Common myeloid progenitor, CD34-positive (primary cell): ENCODE results near the gene SIRT7.

Experiments used
- CTCF ChIA-PET: fragments of 350-600 bp; sonication (Branson Sonifier 250); formaldehyde crosslinking; loops from one replicate; lab custom pipeline; 2021; ENCODE audit warnings: antibody characterized with exemption; lab: Charles Lee
- POLR2A ChIA-PET: fragments of 350-600 bp; sonication (Branson Sonifier 250); formaldehyde crosslinking; loops from one replicate; lab custom pipeline; 2021; ENCODE audit warnings: antibody characterized with exemption; lab: Charles Lee
- DNase-seq, 3 donors: peaks; one replicate each; pipeline versions ENCODE4 v3.0.0 to v3.0.0-alpha.2; 2013
- H3K27ac ChIP-seq, 2 experiments: 1 replicate in 1 of 2; 2 replicates in 1 of 2; pipeline ENCODE4 v1.7.0; 2013; ENCODE audit warnings: inconsistent platforms in 2 of 2, low read length in 2 of 2, mild to moderate bottlenecking in 2 of 2, low read depth in 1 of 2, moderate library complexity in 1 of 2; ENCODE audit not compliant: severe bottlenecking in 2 of 2, insufficient read depth in 1 of 2, poor library complexity in 1 of 2
- H3K27me3 ChIP-seq, 5 experiments: replicated peaks in 2 of 5; 1 replicate in 3 of 5; 2 replicates in 2 of 5; pipeline versions ENCODE4 v1.6.1 to v1.7.0; 2013; ENCODE audit warnings: low read length in 4 of 5, mild to moderate bottlenecking in 2 of 5, moderate library complexity in 2 of 5, inconsistent platforms in 1 of 5; ENCODE audit not compliant: insufficient read depth in 5 of 5, control insufficient read depth in 4 of 5
- H3K36me3 ChIP-seq, 4 experiments: 1 replicate in 2 of 4; 2 replicates in 2 of 4; pipeline versions ENCODE4 v1.6.1 to v1.7.0; 2013; ENCODE audit warnings: low read length in 3 of 4, control low read depth in 1 of 4, mild to moderate bottlenecking in 1 of 4; ENCODE audit not compliant: control insufficient read depth in 4 of 4, insufficient read depth in 4 of 4
- H3K4me1 ChIP-seq, 4 experiments: 1 replicate in 3 of 4; 2 replicates in 1 of 4; pipeline versions ENCODE4 v1.6.1 to v1.7.1; 2013; ENCODE audit warnings: low read length in 3 of 4, mild to moderate bottlenecking in 3 of 4, control low read depth in 1 of 4, inconsistent platforms in 1 of 4, moderate library complexity in 1 of 4; ENCODE audit not compliant: control insufficient read depth in 4 of 4, insufficient read depth in 4 of 4; ENCODE audit errors: control extremely low read depth in 1 of 4
- H3K4me3 ChIP-seq, 7 experiments: 1 replicate in 4 of 7; 2 replicates in 3 of 7; pipeline versions ENCODE4 v1.5.1 to v1.7.0; 2013; ENCODE audit warnings: mild to moderate bottlenecking in 7 of 7, low read length in 6 of 7, moderate library complexity in 6 of 7, inconsistent platforms in 2 of 7, low read depth in 2 of 7, control low read depth in 1 of 7; ENCODE audit not compliant: insufficient read depth in 4 of 7, control insufficient read depth in 1 of 7; ENCODE audit errors: extremely low read depth in 1 of 7
- H3K9me3 ChIP-seq, 5 experiments: 1 replicate in 4 of 5; 2 replicates in 1 of 5; pipeline versions ENCODE4 v1.6.1 to v1.7.1; 2013; ENCODE audit warnings: low read length in 4 of 5, mild to moderate bottlenecking in 2 of 5, inconsistent platforms in 1 of 5, low read depth in 1 of 5, moderate library complexity in 1 of 5; ENCODE audit not compliant: control insufficient read depth in 4 of 5, insufficient read depth in 2 of 5; ENCODE audit errors: control extremely low read depth in 1 of 5
- WGBS: methylation state at CpG from one replicate; pipeline ENCODE4 v1.1.5; 2013; ENCODE audit not compliant: insufficient coverage; 5-methylcytosine and 5-hydroxymethylcytosine counted together

SIRT7 gene

DNA sequence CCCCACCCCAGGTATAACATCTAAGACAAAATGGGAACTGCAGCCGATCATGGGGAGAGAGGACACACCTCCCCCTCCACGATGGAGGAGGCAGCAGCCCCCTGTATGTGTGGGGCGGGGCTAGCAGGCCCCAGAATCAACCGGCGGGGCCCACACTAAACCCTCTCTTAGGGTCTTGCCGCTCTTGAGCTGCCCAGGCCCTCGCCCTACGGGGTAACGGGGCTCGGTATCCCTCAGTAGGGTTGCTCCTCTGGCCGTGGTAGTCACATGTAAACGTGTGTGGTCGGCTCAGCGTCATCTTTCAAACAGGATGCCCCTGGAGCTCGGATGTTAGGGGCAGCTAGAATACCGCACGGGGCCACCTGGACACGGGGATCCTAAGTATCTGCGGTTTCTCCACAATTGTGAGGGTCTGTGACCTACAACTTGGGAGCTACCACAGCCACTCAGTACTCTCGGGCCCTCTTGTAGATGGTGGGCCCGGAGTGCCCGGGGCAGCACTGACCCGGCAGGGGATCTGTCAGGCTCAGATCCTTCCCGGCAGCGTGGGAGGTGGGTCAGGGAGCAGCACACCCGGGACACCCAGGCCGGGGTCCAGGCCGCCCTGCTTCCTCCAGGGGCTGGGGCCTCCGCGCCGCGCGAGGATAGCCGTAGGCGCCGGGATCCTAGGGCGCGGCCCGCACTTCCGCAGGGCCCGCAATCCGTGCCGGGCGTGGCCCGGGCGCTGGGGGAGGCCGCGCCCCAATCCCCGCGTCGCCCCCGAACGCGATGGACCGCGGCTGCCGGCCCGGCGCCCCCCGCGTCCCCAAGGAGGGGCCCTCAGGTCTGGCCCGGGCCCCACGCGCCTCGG lies 47.6 kb downstream of the SIRT7 start:
- peak in 2 of 3 donors; percentile 59 to 65 for DNase-seq
- ChIA-PET CTCF (interaction anchor here (0.7 to 3.8 kb wide), 16 partner anchors 9 to 185 kb away, joined by 3 to 20 read pairs (median 4); partner anchors contain the start of genes MAFG and P4HB), POLR2A (interaction anchor here (1.2 to 2.6 kb wide), 3 partner anchors 9 to 47 kb away, joined by 3 to 21 read pairs (median 5); partner anchors contain the start of genes P4HB and SIRT7)
- peaks cover 0 to 40% (median 23%) of the 10 kb centered on the region in 4 experiments for H3K36me3 ChIP-seq
- H3K27ac ChIP-seq: peak overlapping the region; percentile 77 to 89
- peaks cover 0 to 65% (median 51%) of the 10 kb centered on the region in 4 experiments for H3K4me1 ChIP-seq
- WGBS: 1% methylated on average over 61 of the region's 65 CpGs
- peak overlapping the region; percentile 44 to 91 (median 86) for H3K4me3 ChIP-seq
- H3K9me3 ChIP-seq: no peaks in the 10 kb centered on the region
- no peaks in the 10 kb centered on the region for H3K27me3 ChIP-seq

DNA sequence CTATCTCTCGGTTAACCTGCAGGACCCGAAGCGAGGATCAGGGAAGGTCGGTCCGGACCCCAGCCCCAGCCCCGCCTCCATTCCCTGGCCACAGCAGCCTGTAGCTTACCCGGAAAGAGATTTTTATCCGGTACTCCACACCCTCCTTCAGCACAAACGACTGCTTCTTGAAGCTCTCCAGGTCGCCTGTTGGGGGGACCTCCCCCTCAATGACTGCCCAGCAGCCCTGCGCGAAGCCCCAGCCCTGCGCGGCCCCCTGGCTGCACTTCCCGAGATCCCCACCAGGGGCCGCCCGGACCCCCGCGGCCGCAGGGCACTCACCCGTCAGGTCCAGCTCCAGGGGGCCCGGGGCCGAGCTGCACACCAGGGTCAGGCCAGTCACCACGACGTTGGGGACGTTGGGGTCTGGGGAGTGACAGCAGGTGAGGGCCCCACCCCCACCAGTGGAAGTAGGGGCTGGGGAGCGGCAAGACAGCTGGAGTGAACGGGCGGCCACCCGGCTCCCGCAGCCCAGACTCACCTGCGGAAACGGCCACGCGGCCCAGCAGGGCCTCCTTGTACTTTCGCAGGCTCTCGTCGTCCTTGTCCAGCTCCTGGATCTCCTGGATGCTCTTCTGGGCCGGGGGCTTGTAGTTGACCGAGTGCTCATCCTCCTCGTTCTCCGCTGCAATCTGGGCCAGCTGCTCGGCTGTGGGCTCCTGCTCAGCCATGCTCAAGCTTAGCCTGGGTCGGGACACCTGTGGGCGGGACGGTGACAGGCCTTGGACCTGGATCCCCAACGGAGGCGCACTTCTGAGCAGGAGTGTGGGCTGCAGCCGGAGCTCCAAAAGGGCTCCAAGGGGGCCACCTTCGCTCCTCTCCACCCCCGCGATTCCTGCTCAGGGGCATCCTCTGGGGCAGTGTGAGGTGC lies 48.5 kb downstream of the SIRT7 start:
- peaks cover 0 to 65% (median 51%) of the 10 kb centered on the region in 4 experiments for H3K4me1 ChIP-seq

GRCh38 chr17:81868674-81869220 lies 49.2 kb downstream of the SIRT7 start:
- Histone ChIP-seq H3K27me3 (no peaks in the 10 kb centered on the region), H3K36me3 (peaks cover 0 to 46% (median 24%) of the 10 kb centered on the region in 4 experiments), H3K27ac (no peak overlapping the region), H3K4me1 (peaks cover 0 to 63% (median 51%) of the 10 kb centered on the region in 4 experiments), H3K4me3 (peak overlapping the region in 2 of 7 experiments; percentile 8 to 16), H3K9me3 (no peaks in the 10 kb centered on the region)
- DNase-seq: no peak
- ChIA-PET POLR2A (interaction anchor here (0.6 to 2.6 kb wide), 4 partner anchors 8 to 311 kb away, joined by 3 to 21 read pairs (median 4); partner anchors contain the start of gene P4HB), CTCF (interaction anchor here (0.9 to 3.8 kb wide), 13 partner anchors 9 to 152 kb away, joined by 3 to 20 read pairs (median 5); partner anchors contain the start of gene MAFG)
- 84% methylated on average over 30 of the region's 30 CpGs for WGBS

More for the DNA sequence above, 48.5 kb downstream of the SIRT7 start:
- Histone ChIP-seq H3K4me3 (peak overlapping the region in 6 of 7 experiments; percentile 80 to 91 (median 88)), H3K36me3 (peaks cover 0 to 42% (median 24%) of the 10 kb centered on the region in 4 experiments), H3K9me3 (no peaks in the 10 kb centered on the region), H3K27ac (peak overlapping the region in 1 of 2 experiments; percentile 89), H3K27me3 (no peaks in the 10 kb centered on the region)
- ChIA-PET POLR2A (interaction anchor here (0.6 to 2.6 kb wide), 5 partner anchors 8 to 311 kb away, joined by 3 to 21 read pairs (median 4); partner anchors contain the start of gene P4HB), CTCF (interaction anchor here (0.9 to 3.8 kb wide), 17 partner anchors 8 to 184 kb away, joined by 3 to 20 read pairs (median 5); partner anchors contain the start of genes MAFG and P4HB)
- WGBS: 56% methylated on average over 52 of the region's 52 CpGs
- peak in 2 of 3 donors; percentile 59 to 61 for DNase-seq

DNA sequence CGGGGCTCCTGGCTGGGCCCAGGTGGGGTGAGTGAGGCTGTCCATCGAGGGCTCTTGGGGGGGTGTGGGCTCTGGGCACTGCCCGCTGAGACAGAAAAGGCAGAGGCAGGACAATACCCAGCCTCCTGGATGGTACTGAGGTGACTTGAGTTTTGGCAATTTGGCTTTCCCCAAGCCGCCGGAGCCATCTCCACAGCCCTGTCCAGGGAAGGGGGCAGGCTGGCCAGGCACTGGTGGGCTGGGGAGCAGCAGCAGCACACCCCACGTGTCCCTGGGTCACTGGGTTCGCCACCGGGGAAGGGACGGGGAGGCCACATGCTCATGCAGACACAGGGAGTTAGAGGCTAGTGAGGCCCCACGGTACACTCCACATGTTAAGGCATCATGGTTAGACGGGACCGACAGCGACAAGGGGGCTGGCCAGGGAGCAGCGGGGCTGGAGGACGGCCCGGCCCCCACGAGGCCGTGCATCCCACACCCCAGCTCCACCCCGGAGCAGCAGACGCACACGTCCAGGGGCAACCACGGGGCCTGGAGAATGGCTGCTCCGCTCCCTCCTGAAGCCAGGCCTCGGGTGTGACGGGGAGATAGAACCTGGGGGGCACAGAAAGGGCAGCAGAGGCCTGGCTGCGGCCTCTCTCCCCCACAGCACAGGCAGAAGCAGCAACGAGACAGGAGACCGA lies 49.8 kb downstream of the SIRT7 start:
- no peaks in the 10 kb centered on the region for H3K9me3 ChIP-seq
- DNase-seq: no peak
- ChIA-PET POLR2A (no interaction called here), CTCF (interaction anchor here (1.0 to 3.8 kb wide), 6 partner anchors 17 to 153 kb away, joined by 4 to 10 read pairs (median 7); partner anchors contain the start of gene MAFG)
- H3K4me1 ChIP-seq: peaks cover 0 to 65% (median 50%) of the 10 kb centered on the region in 4 experiments
- no peak overlapping the region for H3K4me3 ChIP-seq
- 94% methylated on average over 25 of the region's 28 CpGs for WGBS
- no peaks in the 10 kb centered on the region for H3K27me3 ChIP-seq
- peaks cover 4 to 51% (median 26%) of the 10 kb centered on the region in 4 experiments for H3K36me3 ChIP-seq
- peak overlapping the region in 1 of 2 experiments; percentile 58 for H3K27ac ChIP-seq

GRCh38 chr17:81867170-81867990 lies 50.6 kb downstream of the SIRT7 start:
- peak overlapping the region in 2 of 7 experiments; percentile 4 to 42 for H3K4me3 ChIP-seq
- POLR2A ChIA-PET: interaction anchor here (0.6 to 1.6 kb wide), 6 partner anchors 9 to 61 kb away, joined by 3 to 4 read pairs (median 4); partner anchors contain the start of genes ALYREF, ANAPC11 and MAFG
- peak in 2 of 3 donors; percentile 63 to 73 for DNase-seq
- peaks cover 5 to 53% (median 27%) of the 10 kb centered on the region in 4 experiments for H3K36me3 ChIP-seq
- peaks cover 0 to 57% (median 46%) of the 10 kb centered on the region in 4 experiments for H3K4me1 ChIP-seq
- no peaks in the 10 kb centered on the region for H3K27me3 ChIP-seq
- no peaks in the 10 kb centered on the region for H3K9me3 ChIP-seq
- H3K27ac ChIP-seq: peak overlapping the region in 1 of 2 experiments; percentile 58
- 62% methylated on average over 20 of the region's 23 CpGs for WGBS
- CTCF ChIA-PET: interaction anchor here (0.8 to 3.8 kb wide), 6 partner anchors 13 to 154 kb away, joined by 3 to 10 read pairs (median 4); partner anchors contain the start of genes ASPSCR1 and MAFG
